Stimulated activated naive B cell treated with anti-CD40 and anti-IgM and Interleukin-4, amounts not matched to agents 10 μg/mL and 1 μg/mL and 100 μg/mL, for 72 hours (primary cell): Measurements from ENCODE around the gene CPS1.

ENCODE experiments used
- ATAC-seq, 2 donors: fragments of 150-1000 bp; cut with Tn5 transposase; replicated peaks; 2 replicates each; pipeline ENCODE4 v1.10.0; 2021; ENCODE audit warnings: moderate library complexity in 1 of 2
- DNase-seq: peaks from one replicate; pipeline ENCODE4 v3.0.0; 2021
- H3K27ac Mint-ChIP-seq: one replicate; pipeline ENCODE4 v1.8.0; 2022; ENCODE audit warnings: mild to moderate bottlenecking, mixed read lengths
- H3K27me3 Mint-ChIP-seq, 2 donors: one replicate each; pipeline ENCODE4 v1.8.0; 2022; ENCODE audit warnings: mixed read lengths in 2 of 2
- H3K36me3 Mint-ChIP-seq, 2 donors: one replicate each; pipeline ENCODE4 v1.8.0; 2022; ENCODE audit warnings: mixed read lengths in 2 of 2, mild to moderate bottlenecking in 1 of 2
- H3K4me1 Mint-ChIP-seq, 2 donors: one replicate each; pipeline ENCODE4 v1.8.0; 2022; ENCODE audit warnings: mixed read lengths in 2 of 2, mild to moderate bottlenecking in 1 of 2
- H3K4me3 Mint-ChIP-seq, 2 donors: one replicate each; pipeline ENCODE4 v1.8.0; 2022; ENCODE audit warnings: mild to moderate bottlenecking in 2 of 2, mixed read lengths in 2 of 2, moderate library complexity in 1 of 2
- H3K9me3 Mint-ChIP-seq, 2 donors: one replicate each; pipeline ENCODE4 v1.8.0; 2022; ENCODE audit warnings: mixed read lengths in 2 of 2, mild to moderate bottlenecking in 1 of 2

Gene CPS1

GRCh38 chr2:210727549-210727948 lies 171.2 kb downstream of the CPS1 start:
- ATAC-seq (no peak), DNase-seq (no peak)
- Mint-ChIP-seq H3K9me3 (no peaks in the 10 kb centered on the region), H3K4me3 (no peak overlapping the region), H3K36me3 (no peaks in the 10 kb centered on the region), H3K27me3 (no peaks in the 10 kb centered on the region), H3K4me1 (no peaks in the 10 kb centered on the region), H3K27ac (no peak overlapping the region)
